GM19438 (cell line): ENCODE results near the gene CRMP1.
"Not testable (repeated sequence)": the region's sequence is repeated elsewhere in the genome, so short reads cannot be mapped to it uniquely, and the experiment has no call there.

Experiments
- ATAC-seq: cut with Tn5 transposase; IDR thresholded peaks from one replicate; pipeline ENCODE4 v1.9.1; 2021; ENCODE audit warnings: low read depth; ENCODE audit not compliant: unreplicated experiment

CRMP1 gene

GRCh38 chr4:5863461-5864113 lies 29.3 kb downstream of the CRMP1 start:
- no peak for ATAC-seq

GRCh38 chr4:5858020-5858769 lies 34.7 kb downstream of the CRMP1 start:
- no peak for ATAC-seq

GRCh38 chr4:5857199-5857598 lies 35.7 kb downstream of the CRMP1 start:
- no peak for ATAC-seq

GRCh38 chr4:5856362-5856761 lies 36.5 kb downstream of the CRMP1 start:
- ATAC-seq = not testable (repeated sequence)

- no peak for ATAC-seq
Observed at GRCh38 chr4:5854929-5855328, 38.0 kb downstream of the CRMP1 start.

- ATAC-seq = no peak
Observed at GRCh38 chr4:5852523-5853202, 40.2 kb downstream of the CRMP1 start.

- no peak for ATAC-seq
Observed at GRCh38 chr4:5851637-5852301, 41.1 kb downstream of the CRMP1 start.

- ATAC-seq = no peak
Observed at GRCh38 chr4:5845035-5845905, 47.6 kb downstream of the CRMP1 start.

- ATAC-seq = no peak
Observed at GRCh38 chr4:5843573-5844530, 49.0 kb downstream of the CRMP1 start.

GRCh38 chr4:5842456-5842855 lies 50.4 kb downstream of the CRMP1 start:
- no peak for ATAC-seq

GRCh38 chr4:5839751-5840674 lies 52.9 kb downstream of the CRMP1 start:
- no peak for ATAC-seq

- ATAC-seq = no peak
Observed at GRCh38 chr4:5839332-5839731, 53.6 kb downstream of the CRMP1 start.

- not testable (repeated sequence) for ATAC-seq
Observed at GRCh38 chr4:5837483-5837882, 55.4 kb downstream of the CRMP1 start.

GRCh38 chr4:5836943-5837342 lies 55.9 kb downstream of the CRMP1 start:
- ATAC-seq = no peak

- no peak for ATAC-seq
Observed at GRCh38 chr4:5828005-5828391, 64.9 kb downstream of the CRMP1 start.

- ATAC-seq = no peak
Observed at GRCh38 chr4:5827108-5828004, 65.5 kb downstream of the CRMP1 start.
